Fibroblast of lung (primary cell): Measurements from ENCODE around the gene MLC1.

ENCODE experiments used
- CTCF ChIP-seq, 2 donors: IDR thresholded peaks in 1 of 2; conservative IDR thresholded peaks in 1 of 2; 1 replicate in 1 of 2; 2 replicates in 1 of 2; pipeline ENCODE4 v1.5.1; 2011 to 2012; ENCODE audit warnings: low read length in 2 of 2, control low read depth in 1 of 2, inconsistent platforms in 1 of 2, low read depth in 1 of 2, mild to moderate bottlenecking in 1 of 2
- EZH2 ChIP-seq: IDR thresholded peaks from 2 replicates; pipeline ENCODE4 v1.5.1; 2012; ENCODE audit warnings: low read length, control low read depth, mild to moderate bottlenecking; ENCODE audit errors: missing control alignments

- TF ChIP-seq CTCF (conservative IDR thresholded peaks at IDR 0.05 in 1 of 2, IDR thresholded peaks at IDR 0.05 in 1 of 2; ENCODE audit: low read depth in 1 of 2, low read length in 2 of 2) (no peak), EZH2 (no peak)
Observed at GRCh38 chr22:50017701-50018224, 67.5 kb downstream of the MLC1 start.
